ENCODE results near the gene FUCA1.

- TF ChIP-seq, protein P1, sequence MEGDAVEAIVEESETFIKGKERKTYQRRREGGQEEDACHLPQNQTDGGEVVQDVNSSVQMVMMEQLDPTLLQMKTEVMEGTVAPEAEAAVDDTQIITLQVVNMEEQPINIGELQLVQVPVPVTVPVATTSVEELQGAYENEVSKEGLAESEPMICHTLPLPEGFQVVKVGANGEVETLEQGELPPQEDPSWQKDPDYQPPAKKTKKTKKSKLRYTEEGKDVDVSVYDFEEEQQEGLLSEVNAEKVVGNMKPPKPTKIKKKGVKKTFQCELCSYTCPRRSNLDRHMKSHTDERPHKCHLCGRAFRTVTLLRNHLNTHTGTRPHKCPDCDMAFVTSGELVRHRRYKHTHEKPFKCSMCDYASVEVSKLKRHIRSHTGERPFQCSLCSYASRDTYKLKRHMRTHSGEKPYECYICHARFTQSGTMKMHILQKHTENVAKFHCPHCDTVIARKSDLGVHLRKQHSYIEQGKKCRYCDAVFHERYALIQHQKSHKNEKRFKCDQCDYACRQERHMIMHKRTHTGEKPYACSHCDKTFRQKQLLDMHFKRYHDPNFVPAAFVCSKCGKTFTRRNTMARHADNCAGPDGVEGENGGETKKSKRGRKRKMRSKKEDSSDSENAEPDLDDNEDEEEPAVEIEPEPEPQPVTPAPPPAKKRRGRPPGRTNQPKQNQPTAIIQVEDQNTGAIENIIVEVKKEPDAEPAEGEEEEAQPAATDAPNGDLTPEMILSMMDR (IDR thresholded peaks at IDR 0.05; ENCODE audit: low read depth, low read length, poor library complexity, severe bottlenecking): no peak
- no peak for TF ChIP-seq EZH2phosphoT487 (IDR thresholded peaks at IDR 0.05; ENCODE audit: borderline replicate concordance, low read length)
Measured at GRCh38 chr1:23865543-23865930, 2.6 kb downstream of the FUCA1 start.
